Mesodermal cell (in vitro differentiated cells): ENCODE measurements around the gene ZNF138. TPM values are rescaled to one million over a fixed set of nuclear protein-coding genes. Genes with fewer than 3 reads are reported as not detected.
A peak's percentile ranks its signal among the peaks of the same experiment; 100 is the strongest.
"Not testable (repeated sequence)": the region's sequence is repeated elsewhere in the genome, so short reads cannot be mapped to it uniquely, and the experiment has no call there.

Experiments
- H3K27ac ChIP-seq: 2 replicates; pipeline ENCODE4 v1.7.0; 2013; ENCODE audit warnings: mild to moderate bottlenecking, low read depth, low read length, moderate library complexity; ENCODE audit not compliant: severe bottlenecking
- H3K36me3 ChIP-seq: 2 replicates; pipeline ENCODE4 v1.7.1; 2013; ENCODE audit warnings: mild to moderate bottlenecking, low read length, moderate library complexity; ENCODE audit not compliant: control insufficient read depth, insufficient read depth
- H3K4me1 ChIP-seq: one replicate; pipeline ENCODE4 v1.7.1; 2013; ENCODE audit warnings: mild to moderate bottlenecking, low read length; ENCODE audit not compliant: insufficient read depth, control insufficient read depth, poor library complexity, severe bottlenecking
- H3K4me3 ChIP-seq: 2 replicates; pipeline ENCODE4 v1.7.0; 2013; ENCODE audit warnings: low read length, control low read depth, mild to moderate bottlenecking; ENCODE audit not compliant: insufficient read depth, poor library complexity, severe bottlenecking; ENCODE audit errors: extremely low read depth
- H3K9me3 ChIP-seq: 2 replicates; pipeline ENCODE4 v1.7.1; 2013; ENCODE audit warnings: mild to moderate bottlenecking, low read length, moderate library complexity; ENCODE audit not compliant: control insufficient read depth
- WGBS, 2 experiments: methylation state at CpG; one replicate each; pipeline ENCODE4 v1.1.5; 2013; ENCODE audit warnings: missing lambda C conversion rate in 2 of 2; ENCODE audit not compliant: insufficient coverage in 2 of 2; 5-methylcytosine and 5-hydroxymethylcytosine counted together
- polyA plus RNA-seq, 2 experiments: library from polyadenylated mRNA; stranded (reverse); fragments of 50-300 nt; gene quantifications; one replicate each; pipeline ENCODE4 v1.2.3, GENCODE V29; 2013

The ZNF138 gene
- 10.8 TPM for polyA plus RNA-seq (2013, experiment 1 of 2)
- polyA plus RNA-seq (2013, experiment 2 of 2): 14.6 TPM

DNA sequence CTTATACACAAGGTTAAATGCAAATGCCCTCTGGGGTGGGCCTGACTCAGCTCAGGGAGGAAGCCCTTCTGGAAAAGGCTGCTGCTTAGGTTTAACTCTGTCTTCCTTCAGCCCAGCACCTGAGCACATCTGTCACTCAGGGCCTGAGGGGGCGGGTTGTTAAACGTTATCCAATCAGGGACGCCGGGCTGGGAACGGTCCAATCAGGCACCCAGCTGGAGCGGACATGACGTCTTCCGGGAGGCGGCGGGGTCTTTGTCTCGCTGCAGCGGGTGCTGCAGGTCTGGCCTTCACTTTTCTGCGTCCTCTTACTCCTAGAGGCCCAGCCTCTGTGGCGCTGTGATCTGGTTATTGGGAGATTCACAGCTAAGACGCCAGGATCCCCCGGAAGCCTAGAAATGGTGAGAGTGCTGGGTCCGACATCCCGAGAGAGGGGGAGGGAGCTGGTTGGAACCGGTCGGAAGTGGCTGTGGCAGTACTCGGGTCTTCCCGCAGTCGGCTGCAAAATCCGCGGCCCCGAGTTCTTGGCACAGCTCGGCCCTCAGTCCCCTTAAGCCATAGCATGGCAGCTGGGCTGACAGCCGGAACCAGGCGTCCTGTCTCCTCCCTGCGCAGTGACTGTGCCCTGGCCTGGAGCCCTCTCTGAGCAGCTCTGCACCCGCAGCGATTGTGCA is at the start of gene ZNF138:
Gene ZNF138, plus strand, starts transcription at position 258 of the 674 bp plus-strand sequence. Its CDS starts 141 bp downstream, at position 399.
- 0% methylated on average over 26 to 30 of the region's 32 CpGs for WGBS, 2 experiments
- Histone ChIP-seq H3K9me3 (no peaks in the 10 kb centered on the region), H3K4me3 (peak within 1 kb of the TSS; percentile 90), H3K36me3 (peaks cover 31% of the 10 kb centered on the region), H3K4me1 (no peaks in the 10 kb centered on the region), H3K27ac (peak within 1 kb of the TSS; percentile 99)

DNA sequence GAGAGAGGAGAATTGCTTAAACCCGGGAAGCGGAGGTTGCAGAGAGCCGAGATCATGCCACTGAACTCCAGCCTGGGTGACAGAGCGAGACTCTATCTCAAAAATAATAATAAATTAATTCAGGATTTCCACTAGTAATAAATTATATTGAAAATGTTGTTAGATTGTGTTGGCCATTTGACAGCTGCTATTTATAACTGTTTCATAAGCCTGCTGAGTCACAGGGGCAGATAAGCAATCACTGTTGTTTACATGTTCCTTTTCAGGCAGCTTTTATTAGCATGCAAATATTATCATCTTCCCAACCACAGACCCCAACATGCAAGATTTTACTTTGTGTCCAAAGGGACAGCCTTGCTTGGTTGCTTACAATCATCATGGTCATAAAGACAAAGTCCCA is 49.5 kb upstream of the ZNF138 start:
- no peaks in the 10 kb centered on the region for H3K4me1 ChIP-seq
- 82 to 86% methylated on average over 2 to 3 of the region's 4 CpGs for WGBS, 2 experiments
- H3K36me3 ChIP-seq: no peaks in the 10 kb centered on the region
- H3K4me3 ChIP-seq: no peak overlapping the region
- no peak overlapping the region for H3K27ac ChIP-seq
- peaks cover 22% of the 10 kb centered on the region for H3K9me3 ChIP-seq

DNA sequence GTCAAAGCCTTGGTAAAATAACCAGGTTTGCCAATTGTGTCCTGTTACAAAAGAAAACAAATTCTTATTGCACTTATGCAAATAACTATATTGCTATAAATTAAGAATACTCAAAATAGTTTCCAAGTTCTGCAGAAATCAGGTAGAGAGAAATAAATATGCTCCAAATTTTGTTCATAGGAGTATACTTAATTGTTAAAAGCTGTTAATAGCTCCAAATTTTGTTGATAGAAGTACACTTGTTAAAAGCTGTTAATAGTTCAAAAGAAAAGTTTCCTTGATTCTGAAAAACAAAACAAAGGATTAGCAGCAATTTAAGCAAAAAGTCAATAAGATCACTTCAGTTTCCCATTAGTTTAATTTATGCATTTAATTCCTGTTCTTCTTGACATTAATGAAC is 46.4 kb upstream of the ZNF138 start:
- Histone ChIP-seq H3K4me3 (no peak overlapping the region), H3K36me3 (no peaks in the 10 kb centered on the region), H3K4me1 (no peaks in the 10 kb centered on the region), H3K9me3 (peaks cover 21% of the 10 kb centered on the region), H3K27ac (no peak overlapping the region)

DNA sequence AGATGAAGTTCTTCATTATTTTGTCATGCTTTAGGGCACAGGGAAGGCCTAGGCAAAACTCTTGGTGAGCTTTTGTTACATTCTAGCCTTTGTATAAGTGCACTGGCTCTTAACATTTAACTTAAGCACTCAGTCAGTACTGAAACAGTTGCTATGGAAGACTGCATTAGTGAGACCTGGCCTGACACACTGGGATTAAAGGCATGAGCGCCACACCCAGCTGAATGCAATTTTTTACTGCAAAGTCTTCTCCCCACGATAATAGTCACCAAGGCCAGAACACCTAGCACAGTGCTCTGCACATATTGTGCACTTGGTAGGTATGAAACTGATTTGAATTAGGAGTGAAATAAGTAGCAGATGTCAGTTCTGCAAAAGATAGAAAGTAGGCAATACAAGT is 41.2 kb upstream of the ZNF138 start:
- H3K9me3 ChIP-seq: peaks cover 22% of the 10 kb centered on the region
- WGBS, 2 experiments: 60 to 80% methylated on average over 1 of the region's 2 CpGs
- H3K36me3 ChIP-seq: no peaks in the 10 kb centered on the region
- H3K4me1 ChIP-seq: no peaks in the 10 kb centered on the region
- H3K27ac ChIP-seq: no peak overlapping the region
- H3K4me3 ChIP-seq: no peak overlapping the region

DNA sequence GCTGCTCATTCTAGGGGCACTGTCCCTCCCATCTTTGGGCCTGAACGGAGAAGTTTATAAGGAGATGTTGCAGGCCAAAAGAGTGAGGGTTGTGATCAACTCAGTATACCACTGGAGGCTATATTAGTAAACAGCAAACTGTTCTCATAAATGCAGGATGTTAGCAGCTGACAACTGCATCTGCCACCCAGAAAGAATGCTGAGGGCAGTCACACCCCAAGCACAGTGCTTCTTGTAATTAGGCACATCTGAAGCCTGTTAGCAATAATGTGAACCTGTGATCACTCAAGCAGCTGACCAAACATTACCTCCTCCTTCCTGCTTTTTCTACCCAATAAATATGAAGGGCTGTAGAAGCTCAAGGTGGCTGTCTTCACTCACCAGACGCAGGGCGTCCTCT is 38.4 kb upstream of the ZNF138 start:
- no peaks in the 10 kb centered on the region for H3K4me1 ChIP-seq
- peaks cover 13% of the 10 kb centered on the region for H3K9me3 ChIP-seq
- H3K36me3 ChIP-seq: no peaks in the 10 kb centered on the region
- H3K27ac ChIP-seq: no peak overlapping the region
- WGBS, 2 experiments: 67 to 77% methylated on average over 1 to 3 of the region's 3 CpGs
- H3K4me3 ChIP-seq: no peak overlapping the region

DNA sequence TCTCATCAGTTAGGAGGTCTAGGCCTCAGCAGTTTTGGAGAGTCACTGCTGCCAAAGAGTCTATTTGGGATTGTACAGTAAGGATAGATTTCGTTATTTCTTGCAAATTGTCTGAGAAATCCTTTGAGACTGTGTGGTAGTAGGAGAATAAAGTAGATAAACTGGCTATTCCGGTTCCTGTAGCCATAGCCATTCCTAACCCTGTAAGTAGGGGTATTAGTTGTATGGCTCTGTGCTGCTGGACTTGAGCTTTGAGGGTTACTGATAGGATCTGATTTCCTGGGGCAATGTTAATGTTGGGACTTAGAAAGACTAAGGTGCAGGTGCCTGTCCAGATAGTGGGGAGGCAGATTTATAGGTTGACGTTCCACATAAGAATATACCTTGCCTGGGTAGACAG is 36.1 kb upstream of the ZNF138 start:
- no peak overlapping the region for H3K27ac ChIP-seq
- 63 to 68% methylated on average over 3 of the region's 3 CpGs for WGBS, 2 experiments
- H3K4me3 ChIP-seq: no peak overlapping the region
- peaks cover 14% of the 10 kb centered on the region for H3K9me3 ChIP-seq
- H3K4me1 ChIP-seq: no peaks in the 10 kb centered on the region
- H3K36me3 ChIP-seq: no peaks in the 10 kb centered on the region

DNA sequence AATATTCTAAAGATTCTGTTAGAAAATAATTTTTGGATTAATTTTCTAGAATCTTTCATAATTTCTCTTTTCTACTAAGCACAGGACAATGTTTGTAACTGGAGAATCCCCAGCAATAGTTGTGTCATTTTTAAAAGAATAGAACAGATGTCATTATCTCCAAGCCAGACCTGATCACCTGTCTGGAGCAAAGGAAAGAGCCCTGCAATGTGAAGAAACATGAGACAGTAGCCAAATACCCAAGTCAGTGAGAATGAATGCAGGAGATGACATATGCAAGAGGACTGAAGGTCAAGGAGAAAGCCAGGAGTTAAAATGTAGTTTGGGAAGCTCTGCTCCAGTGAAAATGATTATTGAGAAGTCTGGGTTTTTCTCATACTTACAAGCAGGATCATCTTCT is 25.4 kb upstream of the ZNF138 start:
- no peaks in the 10 kb centered on the region for H3K4me1 ChIP-seq
- no peak overlapping the region for H3K4me3 ChIP-seq
- H3K36me3 ChIP-seq: no peaks in the 10 kb centered on the region
- no peak overlapping the region for H3K27ac ChIP-seq
- peaks cover 9% of the 10 kb centered on the region for H3K9me3 ChIP-seq

DNA sequence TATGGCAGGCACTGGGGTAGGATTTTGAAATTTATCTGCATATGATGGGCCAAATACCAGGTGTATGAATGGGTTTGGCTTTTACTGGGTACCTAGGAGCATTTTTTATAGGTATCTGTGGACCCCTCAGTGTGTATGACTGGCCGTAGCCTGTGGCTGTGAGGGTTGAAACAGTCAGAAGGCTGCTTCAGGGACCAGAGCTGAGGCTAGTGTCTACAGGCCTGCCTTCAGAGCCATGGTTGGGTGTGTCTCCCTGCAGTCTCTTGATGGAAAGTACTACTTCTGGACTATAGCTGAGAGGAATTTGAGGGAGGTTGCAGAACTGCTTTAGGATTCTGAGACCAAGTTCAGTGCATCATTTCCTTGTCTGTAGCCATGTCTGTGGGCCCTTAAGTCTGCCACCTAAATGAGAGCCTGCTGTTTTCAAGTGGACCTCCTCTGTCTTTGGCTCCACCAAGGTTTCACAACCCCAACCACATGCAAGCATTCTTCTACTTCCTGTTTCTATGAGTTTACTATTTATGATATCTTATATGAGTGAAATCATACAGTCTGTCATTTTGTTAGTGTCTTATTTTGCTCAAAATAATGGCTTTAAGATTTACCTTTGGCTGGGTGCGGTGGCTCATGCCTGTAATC is 19.9 kb upstream of the ZNF138 start:
- peaks cover 10% of the 10 kb centered on the region for H3K9me3 ChIP-seq
- H3K4me3 ChIP-seq: no peak overlapping the region
- no peak overlapping the region for H3K27ac ChIP-seq
- H3K36me3 ChIP-seq: no peaks in the 10 kb centered on the region
- 70 to 89% methylated on average over 1 to 2 of the region's 2 CpGs for WGBS, 2 experiments
- no peaks in the 10 kb centered on the region for H3K4me1 ChIP-seq

DNA sequence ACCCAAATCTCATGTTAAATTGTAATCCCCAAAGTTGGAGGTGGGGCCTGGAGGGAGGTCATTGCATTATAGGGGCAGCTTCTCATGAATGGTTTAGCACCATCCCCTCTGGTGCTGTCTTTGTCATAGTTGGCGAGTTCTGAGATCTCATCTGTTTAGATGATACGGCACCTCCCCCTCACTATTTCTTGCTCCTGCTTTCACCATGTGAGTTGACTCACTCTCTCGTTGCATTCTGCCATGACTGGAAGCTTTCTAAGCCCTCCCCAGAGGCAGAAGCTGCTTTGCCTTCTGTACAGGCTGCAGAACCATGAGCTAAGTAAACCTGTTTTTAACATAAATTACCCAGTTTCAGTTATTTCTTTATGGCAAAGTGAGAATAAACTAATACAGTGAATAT is 18.9 kb upstream of the ZNF138 start:
- WGBS, 2 experiments: 75 to 81% methylated on average over 2 to 3 of the region's 3 CpGs
- peaks cover 10% of the 10 kb centered on the region for H3K9me3 ChIP-seq
- no peak overlapping the region for H3K27ac ChIP-seq
- H3K36me3 ChIP-seq: no peaks in the 10 kb centered on the region
- no peaks in the 10 kb centered on the region for H3K4me1 ChIP-seq
- no peak overlapping the region for H3K4me3 ChIP-seq

DNA sequence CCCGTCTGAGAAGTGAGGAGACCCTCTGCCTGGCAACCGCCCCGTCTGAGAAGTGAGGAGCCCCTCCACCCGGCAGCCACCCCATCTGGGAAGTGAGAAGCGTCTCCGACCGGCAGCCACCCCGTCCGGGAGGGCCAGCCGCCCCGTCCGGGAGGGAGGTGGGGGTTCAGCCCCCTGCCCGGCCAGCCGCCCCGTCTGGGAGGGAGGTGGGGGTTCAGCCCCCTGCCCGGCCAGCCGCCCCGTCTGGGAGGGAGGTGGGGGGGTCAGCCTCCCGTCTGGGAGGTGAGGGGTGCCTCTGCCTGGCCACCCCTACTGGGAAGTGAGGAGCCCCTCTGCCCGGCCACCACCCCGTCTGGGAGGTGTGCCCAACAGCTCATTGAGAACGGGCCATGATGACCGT is 9.4 kb upstream of the ZNF138 start:
- not testable (repeated sequence) for H3K27ac ChIP-seq, H3K36me3 ChIP-seq, H3K4me3 ChIP-seq, H3K9me3 ChIP-seq, H3K4me1 ChIP-seq
- WGBS, 2 experiments: 58 to 81% methylated on average over 6 to 8 of the region's 23 CpGs

DNA sequence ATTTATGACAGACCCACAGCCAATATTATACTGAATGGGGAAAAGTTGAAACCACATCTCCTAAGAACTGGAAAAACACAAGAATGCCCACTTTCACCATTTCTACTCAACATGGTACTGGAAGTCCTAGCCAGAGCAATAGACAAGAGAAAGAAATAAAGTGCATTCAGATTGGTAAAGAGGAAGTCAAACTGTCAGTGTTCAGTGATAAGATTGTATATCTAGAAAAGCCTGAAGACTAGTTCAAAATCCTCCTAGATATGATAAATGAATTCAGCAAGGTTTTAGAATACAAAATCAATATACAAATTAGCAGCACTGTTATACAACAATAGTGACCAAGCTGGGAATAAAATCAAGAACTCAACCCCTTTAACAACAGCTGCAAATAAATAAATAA is 6.9 kb upstream of the ZNF138 start:
- no peaks in the 10 kb centered on the region for H3K36me3 ChIP-seq
- no peak overlapping the region for H3K4me3 ChIP-seq
- H3K4me1 ChIP-seq: no peaks in the 10 kb centered on the region
- no peaks in the 10 kb centered on the region for H3K9me3 ChIP-seq
- H3K27ac ChIP-seq: no peak overlapping the region
